HG02840 (cell line): Measurements from ENCODE around the gene DCUN1D2.
"Not testable (repeated sequence)": the region's sequence is repeated elsewhere in the genome, so short reads cannot be mapped to it uniquely, and the experiment has no call there.

Experiments used
- ATAC-seq: cut with Tn5 transposase; IDR thresholded peaks from one replicate; pipeline ENCODE4 v1.9.1; 2021; ENCODE audit warnings: mild to moderate bottlenecking, moderate library complexity, moderate number of reproducible peaks; ENCODE audit not compliant: unreplicated experiment, low FRiP score

Gene DCUN1D2

GRCh38 chr13:113469582-113469981 is 20.9 kb downstream of the DCUN1D2 start:
- ATAC-seq, result no peak

GRCh38 chr13:113468472-113469201 is 21.9 kb downstream of the DCUN1D2 start:
- no peak for ATAC-seq

DNA sequence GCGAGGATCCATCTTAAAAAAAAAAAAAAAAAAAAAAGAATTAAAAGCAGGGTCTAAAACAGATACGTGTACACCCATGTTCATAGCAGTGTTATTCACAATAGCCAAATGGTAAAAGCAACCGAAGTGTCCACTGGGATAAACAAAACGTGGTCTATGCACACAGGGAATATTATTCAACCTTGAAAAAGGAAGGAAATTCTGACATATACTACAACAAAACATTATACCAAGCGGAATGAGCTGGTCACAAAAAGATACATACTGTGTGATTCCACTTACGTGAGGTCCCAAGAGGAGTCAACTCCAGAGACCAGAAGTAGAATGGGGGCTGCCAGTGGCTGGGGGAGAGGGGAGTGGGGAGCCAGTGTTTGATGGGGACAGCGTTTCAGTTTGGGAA is 22.5 kb downstream of the DCUN1D2 start:
- no peak for ATAC-seq

DNA sequence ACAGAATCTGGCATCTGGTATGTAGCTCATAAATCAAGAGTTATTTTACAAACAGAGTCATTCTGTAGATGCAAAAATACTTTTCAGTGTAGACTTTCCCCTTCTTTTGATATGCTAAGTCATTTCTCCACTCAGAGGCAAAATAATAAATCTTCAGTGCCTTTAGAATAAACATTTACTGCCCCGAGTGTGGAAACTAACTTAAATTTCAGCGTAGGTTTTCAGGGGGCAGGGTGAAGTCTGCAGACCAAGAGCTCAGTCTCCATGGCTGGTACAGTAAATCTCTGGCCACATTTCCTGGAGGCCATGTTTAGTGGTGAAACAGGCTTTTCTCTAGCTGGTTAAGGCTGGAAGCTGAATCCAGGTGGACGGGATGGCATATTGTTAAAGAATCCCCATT is 24.1 kb downstream of the DCUN1D2 start:
- no peak for ATAC-seq

GRCh38 chr13:113465300-113465699 is 25.2 kb downstream of the DCUN1D2 start:
- ATAC-seq, result no peak

GRCh38 chr13:113464476-113464875 is 26.0 kb downstream of the DCUN1D2 start:
- ATAC-seq, result no peak

GRCh38 chr13:113461022-113461751 is 29.3 kb downstream of the DCUN1D2 start:
- no peak for ATAC-seq

DNA sequence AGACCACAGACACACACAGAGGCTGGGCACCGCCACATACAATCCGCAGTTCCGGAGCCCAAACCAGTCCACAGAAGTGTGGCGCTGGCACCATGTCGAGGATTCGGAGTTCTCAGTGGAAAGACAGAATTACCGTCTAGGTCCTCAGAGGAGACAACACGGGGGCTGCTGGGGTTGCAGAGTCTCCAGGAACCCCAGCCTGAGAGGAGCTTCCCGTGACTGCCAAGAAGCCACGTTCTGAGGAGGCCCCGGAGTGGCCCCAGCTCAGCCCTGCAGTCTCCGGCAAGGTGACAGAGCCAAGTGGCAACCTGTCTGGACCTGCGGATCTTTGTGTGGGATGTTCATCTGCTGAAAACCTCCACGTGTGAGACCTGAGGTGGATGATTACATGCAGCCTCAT is 29.9 kb downstream of the DCUN1D2 start:
- ATAC-seq, result no peak

DNA sequence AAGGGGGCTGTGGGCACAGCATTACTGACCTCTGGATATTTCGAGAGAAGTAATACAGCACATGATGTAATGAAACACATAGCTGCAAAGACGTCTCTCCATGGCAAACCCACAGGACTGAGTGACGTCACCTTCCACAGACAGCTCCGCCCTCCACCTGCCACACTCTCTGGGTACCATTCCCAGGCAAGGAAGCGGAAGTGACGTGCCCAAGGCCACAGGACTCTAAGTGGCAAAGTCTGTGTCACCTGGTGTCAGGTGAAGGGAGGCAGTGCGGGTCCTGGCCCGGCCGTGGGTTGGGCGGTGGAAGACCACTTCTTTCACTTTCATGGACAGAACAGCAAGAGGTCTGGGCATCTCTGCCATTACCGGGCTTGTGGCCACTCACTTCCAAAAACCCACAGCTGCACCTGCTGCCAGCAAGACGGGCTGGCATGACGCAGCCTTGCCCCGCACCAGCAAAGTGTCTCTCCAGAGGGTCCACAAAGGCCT is 30.4 kb downstream of the DCUN1D2 start:
- ATAC-seq, result no peak

DNA sequence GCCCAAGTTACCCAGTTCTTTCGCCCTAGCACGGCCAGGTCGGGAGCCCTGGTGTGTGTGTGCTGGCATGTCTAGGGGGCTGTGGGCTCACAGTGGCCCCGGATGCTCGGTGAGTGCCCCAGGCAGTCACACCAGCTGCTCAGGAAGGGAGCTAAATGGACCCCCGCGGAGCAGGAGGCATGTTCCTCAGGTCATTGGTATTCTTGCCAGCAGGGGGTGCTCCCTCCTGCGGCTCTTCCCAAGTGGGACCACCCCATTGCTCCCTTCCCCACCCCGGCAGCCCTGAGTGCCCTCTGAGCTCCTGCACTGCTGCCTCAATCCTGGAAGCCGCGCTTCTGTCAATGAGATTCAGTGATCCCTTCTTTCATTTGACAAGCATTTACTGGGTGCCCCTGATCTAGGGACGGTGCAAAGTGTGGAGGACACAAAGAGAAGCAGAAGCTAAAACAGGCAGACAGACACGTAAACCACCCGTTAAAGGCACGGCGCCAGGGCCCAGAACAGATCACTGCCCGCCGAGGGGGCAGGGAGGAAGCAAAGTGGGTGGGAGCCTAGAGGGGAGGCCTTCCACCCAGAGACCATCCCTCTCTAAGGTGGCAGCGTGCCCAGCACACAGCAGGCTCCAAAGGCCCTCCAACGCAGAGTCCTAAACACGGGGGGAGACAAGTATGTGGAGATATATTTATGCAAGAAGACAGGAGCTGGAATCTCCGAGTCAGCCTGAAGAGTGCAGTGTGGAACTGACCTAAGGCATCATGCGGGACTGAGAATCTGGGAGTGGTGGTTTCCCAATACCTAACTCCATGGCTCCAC is 32.1 kb downstream of the DCUN1D2 start:
- no peak for ATAC-seq

DNA sequence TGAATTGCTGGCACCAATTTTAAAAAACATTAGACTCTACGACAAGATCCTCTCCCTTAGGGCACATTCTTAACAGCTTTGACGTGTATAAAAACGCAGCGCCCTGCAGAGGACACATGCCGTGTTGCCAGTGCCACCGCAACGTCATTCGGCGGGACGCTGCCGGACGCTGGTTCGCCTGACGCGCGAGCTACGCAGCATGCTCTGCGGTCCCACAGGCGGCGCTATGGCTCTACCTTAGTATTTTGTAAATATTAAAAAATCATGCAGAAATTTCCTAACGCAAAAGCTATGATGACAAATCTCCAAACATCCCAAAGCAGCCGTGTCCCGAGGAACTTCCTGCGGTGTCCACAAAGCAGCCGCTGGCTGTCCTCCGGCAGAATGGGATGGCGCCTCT is 33.0 kb downstream of the DCUN1D2 start:
- no peak for ATAC-seq

GRCh38 chr13:113456116-113456702 is 34.3 kb downstream of the DCUN1D2 start:
- ATAC-seq, result no peak

- no peak for ATAC-seq
Measured at GRCh38 chr13:113455384-113455783, 35.1 kb downstream of the DCUN1D2 start.

DNA sequence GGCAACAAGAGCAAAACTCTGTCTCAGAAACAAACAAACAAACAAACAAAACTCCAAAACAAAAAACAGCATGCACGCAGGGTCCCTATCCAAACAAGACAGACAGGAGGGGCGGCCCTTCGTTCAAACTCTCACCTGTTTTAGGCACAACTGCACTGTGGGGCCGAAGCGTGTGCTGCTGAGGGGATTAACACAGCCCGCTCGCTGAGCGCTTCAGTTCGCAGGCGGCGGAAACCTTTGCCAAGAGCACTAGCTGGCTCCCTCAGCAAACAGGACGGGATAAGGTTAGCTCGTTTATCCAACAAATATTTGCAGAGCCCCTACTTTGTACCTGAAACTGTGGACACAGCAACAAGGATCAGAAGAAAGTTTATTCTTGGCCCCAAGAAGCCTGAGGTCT is 35.6 kb downstream of the DCUN1D2 start:
- ATAC-seq, result no peak

DNA sequence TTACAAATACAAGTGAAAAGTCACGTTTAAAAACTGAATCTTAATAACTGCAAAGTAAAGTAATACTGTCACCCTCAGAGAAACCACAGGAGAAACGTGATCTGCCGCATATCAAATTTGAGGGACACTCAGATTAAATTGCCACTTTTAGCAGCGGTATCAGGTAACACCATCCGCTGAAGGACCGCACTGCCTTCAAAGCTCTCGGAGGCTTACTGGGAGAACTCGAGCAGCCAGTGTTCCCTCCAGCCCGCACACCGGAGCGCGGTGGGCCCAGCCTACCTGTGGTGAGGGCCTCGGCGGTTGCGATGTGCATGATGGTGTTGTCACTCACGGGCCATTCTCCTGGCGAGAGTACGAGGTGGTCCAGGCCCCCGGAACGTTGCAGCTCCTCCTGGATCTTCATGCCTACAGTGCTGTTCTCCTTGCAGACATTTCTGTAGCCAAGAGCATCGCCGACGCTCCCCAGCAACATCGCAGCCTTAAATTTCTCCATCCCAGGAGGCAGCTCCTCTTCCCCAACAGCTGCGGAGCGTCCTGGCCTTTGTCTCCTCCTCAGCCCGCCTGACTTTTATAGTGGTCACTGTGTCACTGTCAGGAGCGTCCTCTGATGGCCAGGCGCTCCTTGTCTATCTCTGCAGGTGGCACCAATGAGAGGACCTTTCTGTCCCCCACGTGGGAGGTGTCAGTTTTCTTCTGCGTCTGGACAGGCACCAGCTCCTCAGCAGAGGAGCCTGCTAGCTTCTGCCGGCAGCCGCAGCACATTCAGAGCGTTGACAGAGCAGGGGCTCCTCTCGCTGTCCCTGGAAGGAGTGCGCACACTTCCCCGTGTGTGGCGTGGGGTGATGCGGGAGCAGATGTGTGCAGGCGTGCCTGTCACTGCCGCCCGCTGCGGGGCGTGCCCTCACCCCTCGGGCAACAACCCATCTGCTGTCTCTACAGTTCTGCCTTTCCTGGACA is 37.3 kb downstream of the DCUN1D2 start, which contains the start of gene ADPRHL1:
ADPRHL1 (minus strand) TSS at position 547 of the 960 bp plus-strand sequence; CDS start at position 496, 51 bp downstream.
- ATAC-seq, result no peak

GRCh38 chr13:113452466-113452865 is 38.0 kb downstream of the DCUN1D2 start:
- ATAC-seq, result no peak

DNA sequence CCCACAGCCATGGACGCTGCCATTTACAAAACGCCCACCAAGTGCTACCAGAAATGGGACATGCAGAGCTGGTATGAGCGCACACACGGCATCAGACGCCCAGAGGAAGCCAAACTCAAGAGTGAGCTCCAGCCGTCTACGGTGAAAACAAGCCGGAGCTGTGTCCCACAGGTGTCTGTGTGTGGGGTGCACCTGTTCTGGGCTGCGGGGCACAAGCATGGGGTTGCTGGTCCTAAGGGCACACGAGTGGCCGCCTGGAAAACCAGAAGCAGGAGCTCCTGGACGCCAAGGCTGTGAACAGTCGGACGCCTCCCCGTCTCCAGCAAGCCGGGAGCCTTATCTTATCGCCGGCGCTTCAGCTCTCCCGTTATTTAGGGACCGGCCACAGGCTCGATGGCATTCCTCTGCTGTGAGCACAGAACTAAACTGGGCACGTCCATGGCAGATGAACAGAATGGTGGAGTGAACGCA is 38.5 kb downstream of the DCUN1D2 start:
- no peak for ATAC-seq

DNA sequence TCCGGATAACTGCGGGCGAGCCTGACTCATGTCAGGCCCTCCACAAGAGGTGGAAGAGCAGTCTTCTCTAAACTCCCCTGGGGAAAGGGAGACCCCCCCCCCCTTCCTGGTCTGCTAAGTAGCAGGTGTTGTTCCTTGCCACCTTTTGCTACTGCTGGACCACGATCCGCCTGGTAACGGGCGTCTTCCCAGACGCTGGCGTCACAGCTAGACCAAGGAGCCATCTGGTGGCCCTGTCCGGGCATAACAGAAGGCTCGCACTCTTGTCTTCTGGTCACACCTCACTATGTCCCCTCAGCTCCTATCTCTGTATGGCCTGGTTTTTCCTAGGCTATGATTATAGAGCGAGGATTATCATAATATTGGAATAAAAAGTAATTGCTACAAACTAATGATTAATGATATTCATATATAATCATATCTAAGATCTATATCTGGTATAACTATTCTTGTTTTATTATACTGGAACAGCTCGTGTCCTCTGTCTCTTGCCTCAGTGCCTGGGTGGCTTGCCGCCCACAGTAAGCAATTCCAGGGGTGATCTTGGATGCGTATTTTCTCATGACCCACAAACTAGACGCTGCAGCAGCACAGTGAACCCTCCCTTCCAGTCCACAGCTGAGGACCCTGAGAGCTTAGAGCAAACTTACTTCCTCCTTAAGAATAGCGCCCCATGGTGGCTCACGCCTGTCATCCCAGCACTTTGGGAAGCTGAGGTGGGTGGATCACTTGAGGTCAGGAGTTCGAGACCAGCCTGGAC is 39.5 kb downstream of the DCUN1D2 start:
- not testable (repeated sequence) for ATAC-seq

- not testable (repeated sequence) for ATAC-seq
Measured at GRCh38 chr13:113450348-113450744, 40.2 kb downstream of the DCUN1D2 start.
